Measurements from ENCODE around the gene TMEM117.

TMEM117 gene

DNA sequence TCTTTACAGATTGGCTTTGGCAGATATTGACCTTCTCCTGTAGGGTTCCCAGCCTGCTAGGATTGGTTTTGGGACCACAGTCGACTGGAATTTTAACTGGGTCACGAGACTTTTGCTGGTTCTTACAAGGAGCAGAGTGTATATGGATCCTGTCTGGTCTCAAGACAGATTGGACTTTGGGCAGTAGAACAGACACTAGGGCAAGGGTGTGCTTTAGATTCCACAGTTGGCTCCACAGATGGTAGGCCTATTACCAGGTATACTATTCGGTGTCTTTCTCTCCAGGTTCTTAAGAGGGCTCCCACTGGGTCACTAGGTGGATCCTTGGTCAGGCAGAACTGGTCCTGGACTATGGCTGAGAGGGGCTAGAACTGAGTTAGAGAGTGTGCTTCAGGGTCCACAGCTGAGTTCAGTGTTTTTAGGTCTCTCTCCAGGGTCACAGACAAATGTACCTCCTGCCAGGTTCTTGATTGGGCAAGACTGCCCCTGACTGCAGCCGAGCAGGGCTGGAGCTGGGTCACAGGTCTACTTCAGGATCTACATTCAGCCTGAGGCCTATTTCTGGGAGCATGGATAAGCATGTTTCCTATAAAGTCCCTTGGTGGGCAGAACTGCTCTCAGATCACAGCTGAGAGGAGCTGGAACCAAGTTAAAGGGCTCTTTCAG lies 460.2 kb downstream of the TMEM117 start:
- H3K27ac ChIP-seq, result no peak overlapping the region
- H3K27me3 ChIP-seq, result no peaks in the 10 kb centered on the region
- TF ChIP-seq, protein P1, sequence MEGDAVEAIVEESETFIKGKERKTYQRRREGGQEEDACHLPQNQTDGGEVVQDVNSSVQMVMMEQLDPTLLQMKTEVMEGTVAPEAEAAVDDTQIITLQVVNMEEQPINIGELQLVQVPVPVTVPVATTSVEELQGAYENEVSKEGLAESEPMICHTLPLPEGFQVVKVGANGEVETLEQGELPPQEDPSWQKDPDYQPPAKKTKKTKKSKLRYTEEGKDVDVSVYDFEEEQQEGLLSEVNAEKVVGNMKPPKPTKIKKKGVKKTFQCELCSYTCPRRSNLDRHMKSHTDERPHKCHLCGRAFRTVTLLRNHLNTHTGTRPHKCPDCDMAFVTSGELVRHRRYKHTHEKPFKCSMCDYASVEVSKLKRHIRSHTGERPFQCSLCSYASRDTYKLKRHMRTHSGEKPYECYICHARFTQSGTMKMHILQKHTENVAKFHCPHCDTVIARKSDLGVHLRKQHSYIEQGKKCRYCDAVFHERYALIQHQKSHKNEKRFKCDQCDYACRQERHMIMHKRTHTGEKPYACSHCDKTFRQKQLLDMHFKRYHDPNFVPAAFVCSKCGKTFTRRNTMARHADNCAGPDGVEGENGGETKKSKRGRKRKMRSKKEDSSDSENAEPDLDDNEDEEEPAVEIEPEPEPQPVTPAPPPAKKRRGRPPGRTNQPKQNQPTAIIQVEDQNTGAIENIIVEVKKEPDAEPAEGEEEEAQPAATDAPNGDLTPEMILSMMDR (IDR thresholded peaks at IDR 0.05), result no peak
- H3K36me3 ChIP-seq, result no peaks in the 10 kb centered on the region
- H3K9me3 ChIP-seq, result no peaks in the 10 kb centered on the region
- no peak overlapping the region for H3K4me3 ChIP-seq (ENCODE audit: low read depth in 1 of 2, low read length in 1 of 2)
- H3K4me1 ChIP-seq (ENCODE audit: control insufficient read depth in 1 of 2, insufficient read depth in 1 of 2, low read depth in 1 of 2, low read length in 1 of 2), result no peaks in the 10 kb centered on the region

DNA sequence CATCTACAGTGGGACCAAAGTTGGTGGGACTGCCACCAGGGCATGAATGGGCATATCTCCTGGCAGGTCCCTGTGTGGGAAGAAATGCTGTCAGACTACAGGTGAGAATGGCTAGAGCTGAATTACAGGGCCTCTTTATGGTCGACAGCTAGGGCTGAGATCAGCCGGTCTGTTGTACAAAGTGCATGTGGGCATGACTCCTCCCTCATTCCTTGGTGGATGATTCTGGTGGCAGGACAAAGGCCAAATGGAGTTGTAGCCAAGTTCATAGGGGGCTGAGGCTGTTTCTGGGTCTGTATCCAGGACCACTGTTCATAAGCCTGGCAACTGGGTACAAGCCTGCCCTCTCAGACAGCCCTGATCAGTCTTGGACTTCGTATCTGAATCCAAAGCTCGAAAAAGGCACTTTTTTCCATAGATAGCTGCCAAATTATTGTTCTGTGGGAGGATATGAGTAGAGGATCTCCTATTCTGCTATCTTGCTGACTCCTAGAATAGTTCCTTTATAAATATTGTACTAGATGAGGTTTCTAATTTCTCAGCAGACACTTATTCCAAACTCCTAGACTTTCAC lies 460.8 kb downstream of the TMEM117 start:
- TF ChIP-seq, protein P1 (IDR thresholded peaks at IDR 0.05), result no peak
- Histone ChIP-seq H3K36me3 (no peaks in the 10 kb centered on the region), H3K4me3 (ENCODE audit: low read depth in 1 of 2, low read length in 1 of 2) (no peak overlapping the region), H3K27me3 (no peaks in the 10 kb centered on the region), H3K27ac (no peak overlapping the region), H3K4me1 (ENCODE audit: control insufficient read depth in 1 of 2, insufficient read depth in 1 of 2, low read depth in 1 of 2, low read length in 1 of 2) (no peaks in the 10 kb centered on the region), H3K9me3 (no peaks in the 10 kb centered on the region)

DNA sequence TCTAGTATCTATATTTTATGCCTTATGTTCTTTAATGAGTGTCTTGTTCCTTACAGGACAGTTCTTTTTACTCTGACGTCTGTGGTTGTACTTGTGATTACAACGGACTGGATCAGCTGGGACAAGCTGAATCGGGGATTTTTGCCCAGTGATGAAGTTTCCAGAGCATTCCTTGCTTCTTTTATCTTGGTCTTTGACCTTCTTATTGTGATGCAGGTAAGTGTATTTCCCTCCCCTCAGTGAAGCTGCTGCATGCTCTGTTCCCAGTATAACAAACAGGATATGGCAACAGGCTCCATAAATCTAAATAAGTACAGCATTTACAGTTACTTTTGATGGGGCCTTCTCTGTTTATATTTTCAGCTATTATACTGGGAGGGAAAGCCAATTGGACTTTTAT lies 463.6 kb downstream of the TMEM117 start:
- Histone ChIP-seq H3K36me3 (no peaks in the 10 kb centered on the region), H3K27me3 (no peaks in the 10 kb centered on the region), H3K27ac (no peak overlapping the region), H3K4me1 (ENCODE audit: control insufficient read depth in 1 of 2, insufficient read depth in 1 of 2, low read depth in 1 of 2, low read length in 1 of 2) (no peaks in the 10 kb centered on the region), H3K9me3 (no peaks in the 10 kb centered on the region), H3K4me3 (ENCODE audit: low read depth in 1 of 2, low read length in 1 of 2) (no peak overlapping the region)
- TF ChIP-seq, protein P1 (IDR thresholded peaks at IDR 0.05), result no peak

DNA sequence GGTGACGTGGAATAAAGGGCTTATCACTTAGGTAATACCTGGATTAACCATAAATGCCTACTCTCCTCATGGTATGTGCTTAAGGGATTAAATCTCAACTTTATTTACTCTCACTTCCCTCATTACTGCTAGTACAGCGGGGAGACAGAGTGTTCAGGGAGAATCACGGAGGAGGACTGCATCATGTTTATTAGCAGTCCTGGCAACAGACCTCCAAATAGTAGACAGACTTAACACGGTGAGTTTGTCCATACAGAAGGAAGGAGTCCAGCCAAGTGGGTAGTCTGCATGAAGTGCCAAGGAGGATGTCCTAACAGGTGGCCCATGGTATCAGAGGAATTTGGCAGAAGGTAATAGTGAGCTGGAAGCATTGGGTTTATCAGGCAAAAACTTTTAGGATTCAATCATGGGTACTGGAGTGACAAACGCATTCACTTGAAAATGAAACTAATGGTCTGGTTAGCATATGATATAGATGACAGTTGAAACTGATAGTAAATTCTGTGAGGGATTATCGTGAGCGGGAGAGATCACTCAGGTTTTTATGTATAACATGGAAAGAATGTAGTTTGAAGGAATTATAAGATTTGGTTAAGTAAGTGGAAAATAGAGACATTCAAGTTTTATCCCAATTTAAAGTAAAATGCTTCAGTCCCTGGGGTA lies 471.8 kb downstream of the TMEM117 start:
- TF ChIP-seq, protein P1 (IDR thresholded peaks at IDR 0.05), result no peak
- H3K9me3 ChIP-seq, result no peaks in the 10 kb centered on the region
- no peaks in the 10 kb centered on the region for H3K36me3 ChIP-seq
- H3K4me1 ChIP-seq (ENCODE audit: control insufficient read depth in 1 of 2, insufficient read depth in 1 of 2, low read depth in 1 of 2, low read length in 1 of 2), result no peaks in the 10 kb centered on the region
- no peak overlapping the region for H3K4me3 ChIP-seq (ENCODE audit: low read depth in 1 of 2, low read length in 1 of 2)
- H3K27ac ChIP-seq, result no peak overlapping the region
- H3K27me3 ChIP-seq, result no peaks in the 10 kb centered on the region

DNA sequence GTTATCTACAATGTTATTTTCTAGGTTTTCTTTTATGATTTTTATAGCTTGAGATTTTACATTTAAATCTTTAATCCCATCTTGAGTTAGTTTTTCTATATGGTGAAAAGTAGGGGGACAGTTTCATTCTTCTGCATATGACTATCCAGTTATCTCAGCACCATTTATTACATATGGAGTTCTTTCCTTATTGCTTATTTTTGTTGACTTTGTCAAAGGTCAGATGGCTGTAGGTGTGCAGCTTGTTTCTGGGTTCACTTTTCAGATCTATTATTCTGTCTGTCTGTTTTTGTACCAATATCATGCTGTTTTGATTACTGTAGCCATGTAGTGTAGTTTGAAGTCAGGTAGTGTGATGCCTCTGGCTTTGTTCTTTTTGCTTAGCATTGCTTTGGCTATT lies 477.3 kb downstream of the TMEM117 start:
- no peaks in the 10 kb centered on the region for H3K36me3 ChIP-seq
- no peaks in the 10 kb centered on the region for H3K4me1 ChIP-seq (ENCODE audit: control insufficient read depth in 1 of 2, insufficient read depth in 1 of 2, low read depth in 1 of 2, low read length in 1 of 2)
- no peaks in the 10 kb centered on the region for H3K9me3 ChIP-seq
- H3K27me3 ChIP-seq, result no peaks in the 10 kb centered on the region
- H3K27ac ChIP-seq, result no peak overlapping the region
- TF ChIP-seq, protein P1 (IDR thresholded peaks at IDR 0.05), result no peak
- no peak overlapping the region for H3K4me3 ChIP-seq (ENCODE audit: low read depth in 1 of 2, low read length in 1 of 2)
